Activated CD8-positive, alpha-beta memory T cell treated with anti-CD3 and anti-CD28 coated beads, Interleukin-2, amount 50 U/mL, for 24 hours (primary cell): Measurements from ENCODE around the gene PRSS2.
"Not testable (repeated sequence)": the region's sequence is repeated elsewhere in the genome, so short reads cannot be mapped to it uniquely, and the experiment has no call there.

Source experiments
- DNase-seq: peaks from one replicate; pipeline ENCODE4 v3.0.0-alpha.2; 2020; ENCODE audit errors: extremely low read depth

Gene PRSS2

GRCh38 chr7:142759433-142759832 is 11.3 kb upstream of the PRSS2 start:
- no peak for DNase-seq

GRCh38 chr7:142760071-142760642 is 10.6 kb upstream of the PRSS2 start:
- no peak for DNase-seq

GRCh38 chr7:142761606-142762005 is 9.2 kb upstream of the PRSS2 start:
- DNase-seq = not testable (repeated sequence)

GRCh38 chr7:142762104-142762503 is 8.7 kb upstream of the PRSS2 start:
- DNase-seq = no peak

GRCh38 chr7:142767451-142767850 is 3.3 kb upstream of the PRSS2 start:
- DNase-seq = no peak

- no peak for DNase-seq
These were observed 2.9 kb upstream of the PRSS2 start for GRCh38 chr7:142767861-142768260.

- DNase-seq = not testable (repeated sequence)
These were observed 1.9 kb upstream of the PRSS2 start for GRCh38 chr7:142768885-142769284.

GRCh38 chr7:142771353-142771723 is 568 bp downstream of the PRSS2 start:
- DNase-seq = no peak

- DNase-seq = no peak
These were observed 1.3 kb downstream of the PRSS2 start for GRCh38 chr7:142772051-142772450.

- DNase-seq = no peak
These were observed 1.9 kb downstream of the PRSS2 start for GRCh38 chr7:142772673-142773072.

GRCh38 chr7:142773230-142773629 is 2.5 kb downstream of the PRSS2 start:
- DNase-seq = no peak

GRCh38 chr7:142773937-142774744 is 3.4 kb downstream of the PRSS2 start:
- no peak for DNase-seq

- no peak for DNase-seq
These were observed 4.1 kb downstream of the PRSS2 start for GRCh38 chr7:142774826-142775225.

GRCh38 chr7:142775351-142776115 is 4.8 kb downstream of the PRSS2 start:
- not testable (repeated sequence) for DNase-seq

GRCh38 chr7:142776206-142776844 is 5.6 kb downstream of the PRSS2 start:
- no peak for DNase-seq

- DNase-seq = not testable (repeated sequence)
These were observed 6.1 kb downstream of the PRSS2 start for GRCh38 chr7:142776845-142777225.

GRCh38 chr7:142777318-142777717 is 6.5 kb downstream of the PRSS2 start:
- DNase-seq = no peak

GRCh38 chr7:142782922-142783900 is 12.4 kb downstream of the PRSS2 start:
- peak; percentile 54 for DNase-seq

GRCh38 chr7:142784096-142784495 is 13.3 kb downstream of the PRSS2 start:
- DNase-seq = no peak

GRCh38 chr7:142784716-142785115 is 13.9 kb downstream of the PRSS2 start:
- no peak for DNase-seq

GRCh38 chr7:142785841-142786250 is 15.1 kb downstream of the PRSS2 start:
- DNase-seq = no peak
